Neural progenitor cell (in vitro differentiated cells): ENCODE data around the gene PRKRIP1. TPM values are rescaled to one million over a fixed set of nuclear protein-coding genes. Genes with fewer than 3 reads are reported as not detected.

Experiments
- DNase-seq: peaks from one replicate; pipeline ENCODE4 v3.0.0-alpha.2; 2016; ENCODE audit warnings: low spot score
- H2AFZ ChIP-seq: fragments of 200-600 bp; sonication (generic); replicated peaks from 2 replicates; pipeline ENCODE4 v1.6.1; 2016; ENCODE audit warnings: antibody characterized with exemption
- H3F3A ChIP-seq: fragments of 200-600 bp; sonication (generic); 2 replicates; pipeline ENCODE4 v1.6.1; 2016; ENCODE audit warnings: antibody characterized with exemption, low read depth
- H3K27ac ChIP-seq: fragments of 200-600 bp; sonication (generic); 2 replicates; pipeline ENCODE4 v1.5.1; 2016; ENCODE audit warnings: mild to moderate bottlenecking
- H3K27me3 ChIP-seq: fragments of 200-600 bp; sonication (generic); 2 replicates; pipeline ENCODE4 v1.6.1; 2016; ENCODE audit warnings: mild to moderate bottlenecking, moderate library complexity
- H3K36me3 ChIP-seq: fragments of 200-600 bp; sonication (generic); 2 replicates; pipeline ENCODE4 v1.5.1; 2016
- H3K4me1 ChIP-seq: fragments of 200-600 bp; sonication (generic); 2 replicates; pipeline ENCODE4 v1.6.1; 2016; ENCODE audit warnings: mixed run types
- H3K4me2 ChIP-seq: fragments of 200-600 bp; sonication (generic); 2 replicates; pipeline ENCODE4 v1.6.1; 2016
- H3K4me3 ChIP-seq: fragments of 200-600 bp; sonication (generic); 2 replicates; pipeline ENCODE4 v1.5.1; 2016
- H3K79me2 ChIP-seq: fragments of 200-600 bp; sonication (generic); 2 replicates; pipeline ENCODE4 v1.6.1; 2016; ENCODE audit warnings: low read depth
- H3K9ac ChIP-seq: fragments of 200-600 bp; sonication (generic); 2 replicates; pipeline ENCODE4 v1.6.1; 2016
- H3K9me3 ChIP-seq: fragments of 200-600 bp; sonication (generic); 2 replicates; pipeline ENCODE4 v1.5.1; 2016; ENCODE audit warnings: low read depth
- H4K20me1 ChIP-seq: fragments of 200-600 bp; sonication (generic); 2 replicates; pipeline ENCODE4 v1.6.1; 2016; ENCODE audit warnings: low read depth
- H3K27ac Mint-ChIP-seq: 3 replicates; pipeline ENCODE4 v1.8.0; 2021; ENCODE audit warnings: mixed read lengths
- H3K27me3 Mint-ChIP-seq: 2 replicates; pipeline ENCODE4 v1.8.0; 2022; ENCODE audit warnings: low read depth, mild to moderate bottlenecking, inconsistent platforms, moderate library complexity, mixed read lengths; ENCODE audit not compliant: insufficient read depth
- H3K36me3 Mint-ChIP-seq: 3 replicates; pipeline ENCODE4 v1.8.0; 2021; ENCODE audit warnings: mixed read lengths
- H3K4me1 Mint-ChIP-seq: 3 replicates; pipeline ENCODE4 v1.8.0; 2021; ENCODE audit warnings: mixed read lengths
- H3K4me3 Mint-ChIP-seq: 3 replicates; pipeline ENCODE4 v1.8.0; 2021; ENCODE audit warnings: mild to moderate bottlenecking, moderate library complexity, mixed read lengths
- H3K9me3 Mint-ChIP-seq: 3 replicates; pipeline ENCODE4 v1.8.0; 2020; ENCODE audit warnings: mixed read lengths
- CTCF ChIP-seq: fragments of 200-600 bp; sonication (generic); IDR thresholded peaks from 2 replicates; pipeline ENCODE4 v1.5.1; 2017; ENCODE audit warnings: antibody characterized with exemption, mild to moderate bottlenecking
- EZH2 ChIP-seq: fragments of 200-600 bp; sonication (generic); IDR thresholded peaks from 2 replicates; pipeline ENCODE4 v1.6.1; 2017; ENCODE audit warnings: antibody characterized with exemption, mild to moderate bottlenecking, moderate library complexity
- EZH2phosphoT487 ChIP-seq: fragments of 200-600 bp; sonication (generic); IDR thresholded peaks from 2 replicates; pipeline ENCODE4 v1.6.1; 2017; ENCODE audit warnings: antibody characterized with exemption
- total RNA-seq: library from RNA; depleted of rRNA; stranded (reverse); fragments of >200 nt; gene quantifications from 2 replicates; pipeline ENCODE4 v1.2.3, GENCODE V29; 2015; ENCODE audit warnings: low replicate concordance

PRKRIP1 gene
- total RNA-seq, 1 donor from 2014 or later = 29.1 TPM

- H3K4me1 ChIP-seq = no peaks in the 10 kb centered on the region
- peak overlapping the region; percentile 91 for H3K27ac Mint-ChIP-seq
- no peaks in the 10 kb centered on the region for H3F3A ChIP-seq
- H3K36me3 Mint-ChIP-seq = peaks cover 24% of the 10 kb centered on the region
- H3K27ac ChIP-seq = no peak overlapping the region
- no peaks in the 10 kb centered on the region for H3K9me3 Mint-ChIP-seq
- no peak overlapping the region for H3K4me3 ChIP-seq
- H3K4me1 Mint-ChIP-seq = peaks cover 16% of the 10 kb centered on the region
- no peaks in the 10 kb centered on the region for H3K9me3 ChIP-seq
- H3K4me2 ChIP-seq = no peak overlapping the region
- H3K9ac ChIP-seq = no peak overlapping the region
- H4K20me1 ChIP-seq = peaks cover 13% of the 10 kb centered on the region
- H2AFZ ChIP-seq = no peak overlapping the region
- no peaks in the 10 kb centered on the region for H3K79me2 ChIP-seq
- no peaks in the 10 kb centered on the region for H3K36me3 ChIP-seq
- peaks cover 5% of the 10 kb centered on the region for H3K27me3 Mint-ChIP-seq
- no peak for DNase-seq
- TF ChIP-seq EZH2 (no peak), EZH2phosphoT487 (no peak), CTCF (no peak)
- peak overlapping the region; percentile 27 for H3K4me3 Mint-ChIP-seq
- H3K27me3 ChIP-seq = no peaks in the 10 kb centered on the region
Measured at GRCh38 chr7:102424787-102425218, 28.6 kb downstream of the PRKRIP1 start.

DNA sequence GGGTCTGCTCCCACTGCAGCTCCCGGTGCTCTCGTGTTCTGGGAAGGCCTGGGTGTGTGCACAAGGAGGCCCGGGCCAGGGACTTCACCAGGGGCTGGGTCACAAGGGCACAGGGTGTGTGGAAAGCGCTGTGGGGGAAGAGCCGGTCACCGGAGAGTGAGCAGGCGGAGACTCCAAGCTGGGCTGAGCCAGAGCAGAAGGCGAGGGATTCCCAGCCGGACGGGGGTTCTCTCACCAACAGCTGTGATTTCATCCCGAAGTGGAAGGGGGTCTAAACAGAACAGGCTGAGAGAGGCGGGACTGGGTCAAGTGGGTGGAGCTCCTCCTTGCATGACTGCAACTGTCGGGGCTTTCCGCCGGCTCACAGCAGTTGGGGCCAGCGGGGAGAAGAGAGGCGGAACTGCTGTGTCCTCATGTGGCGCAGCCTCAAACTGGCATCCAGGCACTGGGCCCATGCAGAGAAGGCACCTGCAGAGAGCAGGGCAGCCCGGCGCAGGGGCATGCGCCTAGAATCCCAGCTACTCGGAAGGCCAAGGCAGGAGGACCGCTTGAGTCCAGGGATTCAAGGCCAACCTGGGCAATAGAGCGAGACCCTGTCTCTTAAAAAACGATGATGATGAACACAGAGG lies 29.6 kb downstream of the PRKRIP1 start:
- no peak overlapping the region for H2AFZ ChIP-seq
- no peak for TF ChIP-seq CTCF
- TF ChIP-seq EZH2 = no peak
- no peaks in the 10 kb centered on the region for H3F3A ChIP-seq
- H3K36me3 ChIP-seq = no peaks in the 10 kb centered on the region
- H3K4me2 ChIP-seq = no peak overlapping the region
- no peaks in the 10 kb centered on the region for H3K79me2 ChIP-seq
- Mint-ChIP-seq H3K9me3 (no peaks in the 10 kb centered on the region), H3K4me1 (peaks cover 16% of the 10 kb centered on the region), H3K27ac (no peak overlapping the region), H3K4me3 (no peak overlapping the region), H3K27me3 (peaks cover 7% of the 10 kb centered on the region), H3K36me3 (peaks cover 20% of the 10 kb centered on the region)
- no peaks in the 10 kb centered on the region for H3K27me3 ChIP-seq
- H3K9me3 ChIP-seq = no peaks in the 10 kb centered on the region
- no peak for DNase-seq
- peaks cover 11% of the 10 kb centered on the region for H4K20me1 ChIP-seq
- H3K4me1 ChIP-seq = no peaks in the 10 kb centered on the region
- no peak overlapping the region for H3K27ac ChIP-seq
- H3K9ac ChIP-seq = no peak overlapping the region
- H3K4me3 ChIP-seq = no peak overlapping the region

DNA sequence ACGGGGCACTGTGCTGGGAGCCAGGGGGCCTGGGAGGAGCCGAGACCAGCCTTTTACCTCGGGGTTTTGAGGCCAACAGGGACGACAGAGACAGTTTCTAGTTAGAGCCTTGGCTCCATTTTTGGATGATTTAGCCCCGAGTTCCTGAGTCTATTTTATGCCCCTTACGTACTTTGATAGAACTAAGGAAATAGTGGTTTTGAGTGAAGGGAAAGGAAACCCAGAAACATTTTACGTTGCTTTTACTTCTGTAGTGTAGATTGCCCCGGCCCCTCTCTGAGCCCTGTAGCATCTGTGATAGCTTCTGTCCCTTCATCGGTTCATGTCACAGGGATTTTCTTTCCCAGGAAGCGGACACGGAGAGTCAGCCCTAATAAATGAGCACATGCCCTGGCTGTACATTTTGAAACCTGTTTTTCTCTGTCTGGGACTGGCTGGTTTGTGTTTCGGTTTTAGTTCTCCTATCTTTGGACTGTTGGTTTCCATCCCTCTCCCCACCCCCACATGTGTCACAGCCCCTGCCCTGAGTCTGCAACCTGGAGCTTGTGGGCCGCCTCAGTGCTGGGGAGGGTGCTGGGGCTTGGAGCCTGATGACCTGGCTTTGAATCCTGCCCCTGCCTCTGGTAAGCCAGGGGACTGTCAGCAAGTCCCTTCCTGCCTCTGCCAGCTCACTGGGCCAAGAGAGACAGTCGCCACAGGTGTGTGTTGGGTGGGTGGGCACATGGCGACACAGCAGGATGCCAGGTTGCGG lies 30.3 kb downstream of the PRKRIP1 start:
- no peaks in the 10 kb centered on the region for H3K9me3 Mint-ChIP-seq
- H3K27ac Mint-ChIP-seq = no peak overlapping the region
- H3K9me3 ChIP-seq = no peaks in the 10 kb centered on the region

More for the DNA sequence above, 30.3 kb downstream of the PRKRIP1 start:
- H3K27me3 ChIP-seq = no peaks in the 10 kb centered on the region
- H2AFZ ChIP-seq = no peak overlapping the region
- H3K4me2 ChIP-seq = no peak overlapping the region
- no peak overlapping the region for H3K4me3 ChIP-seq
- H3K4me1 ChIP-seq = no peaks in the 10 kb centered on the region
- no peak overlapping the region for H3K9ac ChIP-seq
- H3K27me3 Mint-ChIP-seq = peaks cover 7% of the 10 kb centered on the region
- TF ChIP-seq CTCF = no peak
- no peak for TF ChIP-seq EZH2phosphoT487
- TF ChIP-seq EZH2 = no peak
- H3F3A ChIP-seq = peaks cover 2% of the 10 kb centered on the region
- H3K4me3 Mint-ChIP-seq = no peak overlapping the region
- H3K4me1 Mint-ChIP-seq = peaks cover 16% of the 10 kb centered on the region
- no peaks in the 10 kb centered on the region for H3K79me2 ChIP-seq
- H4K20me1 ChIP-seq = peaks cover 11% of the 10 kb centered on the region
- no peaks in the 10 kb centered on the region for H3K36me3 ChIP-seq
- H3K36me3 Mint-ChIP-seq = peaks cover 18% of the 10 kb centered on the region
- no peak overlapping the region for H3K27ac ChIP-seq
- DNase-seq = no peak
